GM10248 (cell line): ENCODE measurements around the gene RNF13.

ENCODE experiments used
- CTCF ChIA-PET: fragments of 300-600 bp; sonication (Branson Sonifier 250); formaldehyde crosslinking; extraction: SDS; loops from one replicate; lab custom pipeline; 2021; ENCODE audit warnings: antibody characterized with exemption; lab: Yijun Ruan, JAX
- POLR2A ChIA-PET: fragments of 350-650 bp; sonication (Branson Sonifier 250); formaldehyde crosslinking; extraction: SDS; loops from one replicate; lab custom pipeline; 2020; ENCODE audit warnings: antibody characterized with exemption; lab: Yijun Ruan, JAX
- DNase-seq: peaks from one replicate; pipeline ENCODE4 v3.0.0; 2012; ENCODE audit errors: extremely low spot score
- CTCF ChIP-seq: IDR thresholded peaks from 2 replicates; pipeline ENCODE4 v1.5.1; 2012; ENCODE audit warnings: mild to moderate bottlenecking, low read depth; ENCODE audit errors: extremely low read depth, missing control alignments, control extremely low read depth

Gene RNF13

GRCh38 chr3:149796026-149796425, 17.0 kb upstream of the RNF13 start:
- no peak for DNase-seq
- CTCF ChIA-PET: interaction anchor here (2.8 kb wide), 1 partner anchor 12 kb away, joined by 21 read pairs; no protein-coding TSS in a partner anchor

GRCh38 chr3:149800693-149801092, 12.3 kb upstream of the RNF13 start:
- TF ChIP-seq CTCF: no peak
- no peak for DNase-seq
- ChIA-PET CTCF (interaction anchor here (0.7 to 1.9 kb wide), 6 partner anchors 8 to 311 kb away, joined by 3 to 8 read pairs (median 4); partner anchors contain the start of gene ANKUB1), POLR2A (no interaction called here)

More at GRCh38 chr3:149796026-149796425, 17.0 kb upstream of the RNF13 start:
- no peak for TF ChIP-seq CTCF
- POLR2A ChIA-PET: no interaction called here

GRCh38 chr3:149801195-149801594, 11.8 kb upstream of the RNF13 start:
- no peak for TF ChIP-seq CTCF
- POLR2A ChIA-PET: no interaction called here
- CTCF ChIA-PET: interaction anchor here (0.7 to 1.9 kb wide), 6 partner anchors 8 to 312 kb away, joined by 3 to 8 read pairs (median 3); partner anchors contain the start of genes ANKUB1 and RNF13

GRCh38 chr3:149801639-149802038, 11.4 kb upstream of the RNF13 start:
- TF ChIP-seq CTCF: no peak
- ChIA-PET POLR2A (no interaction called here), CTCF (interaction anchor here (0.9 to 1.9 kb wide), 4 partner anchors 9 to 82 kb away, joined by 3 to 6 read pairs (median 4); partner anchors contain the start of genes ANKUB1 and RNF13)
- no peak for DNase-seq

More at GRCh38 chr3:149801195-149801594, 11.8 kb upstream of the RNF13 start:
- no peak for DNase-seq

- ChIA-PET POLR2A (no interaction called here), CTCF (interaction anchor here (2.9 to 3.3 kb wide), 2 partner anchors 33 to 40 kb away, joined by 17 to 60 read pairs; no protein-coding TSS in a partner anchor)
- TF ChIP-seq CTCF: no peak
- no peak for DNase-seq
These were observed 6.7 kb upstream of the RNF13 start for GRCh38 chr3:149806171-149806778.

GRCh38 chr3:149808209-149808829, 4.7 kb upstream of the RNF13 start:
- peak; percentile 88 for TF ChIP-seq CTCF
- POLR2A ChIA-PET: interaction anchor here (0.6 kb wide), 1 partner anchor 17 kb away, joined by 3 read pairs; no protein-coding TSS in a partner anchor
- DNase-seq: peak; percentile 58
- CTCF ChIA-PET: interaction anchor here (0.7 to 3.3 kb wide), 59 partner anchors 8 to 705 kb away, joined by 3 to 60 read pairs (median 5); partner anchors contain the start of genes ANKUB1 and COMMD2
